Left forelimb (tissue), 1 donor: ENCODE results near the gene CDH6.
"Not testable (repeated sequence)": the region's sequence is repeated elsewhere in the genome, so short reads cannot be mapped to it uniquely, and the experiment has no call there.

ENCODE experiments used
- DNase-seq: peaks from one replicate; pipeline ENCODE4 v3.0.0-alpha.2; 2018; ENCODE audit warnings: low spot score

The CDH6 gene

DNA sequence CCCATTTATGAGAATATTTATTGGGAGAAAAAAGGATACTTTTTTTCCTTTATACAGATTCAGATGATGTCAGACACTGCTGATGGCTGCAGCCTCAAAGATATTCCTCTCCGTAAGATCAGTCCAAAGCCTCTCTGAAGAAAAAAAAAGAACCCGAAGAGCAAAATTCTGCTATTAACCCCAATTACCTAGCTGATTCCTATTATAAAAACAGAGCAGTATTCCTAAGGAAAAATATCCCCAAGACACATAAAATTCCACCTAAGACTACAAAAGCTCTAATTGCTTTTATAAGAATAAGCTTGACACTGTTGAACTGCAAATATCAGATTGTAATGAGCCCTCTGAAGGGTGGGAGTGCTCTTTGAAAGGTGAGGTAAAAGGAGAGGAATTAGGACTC, 138.7 kb downstream of the CDH6 start:
- no peak for DNase-seq

DNA sequence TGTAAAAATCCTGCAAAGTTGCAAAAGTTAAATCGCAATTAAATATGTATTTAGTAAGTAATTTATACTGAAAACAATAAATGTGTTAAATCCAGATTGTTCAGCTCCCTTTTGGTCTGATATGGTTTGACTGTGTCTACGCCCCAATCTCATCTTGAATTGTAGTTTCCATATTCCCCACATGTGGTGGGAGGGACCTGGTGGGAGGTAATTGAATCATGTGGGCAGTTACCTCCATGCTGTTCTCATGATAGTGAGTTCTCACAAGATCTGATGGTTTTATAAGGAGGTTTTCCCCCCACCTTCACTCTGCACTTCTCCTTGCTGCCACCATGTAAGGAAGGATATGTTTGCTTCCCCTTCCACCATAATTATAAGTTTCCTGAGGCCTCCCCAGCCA, 140.0 kb downstream of the CDH6 start:
- no peak for DNase-seq

DNA sequence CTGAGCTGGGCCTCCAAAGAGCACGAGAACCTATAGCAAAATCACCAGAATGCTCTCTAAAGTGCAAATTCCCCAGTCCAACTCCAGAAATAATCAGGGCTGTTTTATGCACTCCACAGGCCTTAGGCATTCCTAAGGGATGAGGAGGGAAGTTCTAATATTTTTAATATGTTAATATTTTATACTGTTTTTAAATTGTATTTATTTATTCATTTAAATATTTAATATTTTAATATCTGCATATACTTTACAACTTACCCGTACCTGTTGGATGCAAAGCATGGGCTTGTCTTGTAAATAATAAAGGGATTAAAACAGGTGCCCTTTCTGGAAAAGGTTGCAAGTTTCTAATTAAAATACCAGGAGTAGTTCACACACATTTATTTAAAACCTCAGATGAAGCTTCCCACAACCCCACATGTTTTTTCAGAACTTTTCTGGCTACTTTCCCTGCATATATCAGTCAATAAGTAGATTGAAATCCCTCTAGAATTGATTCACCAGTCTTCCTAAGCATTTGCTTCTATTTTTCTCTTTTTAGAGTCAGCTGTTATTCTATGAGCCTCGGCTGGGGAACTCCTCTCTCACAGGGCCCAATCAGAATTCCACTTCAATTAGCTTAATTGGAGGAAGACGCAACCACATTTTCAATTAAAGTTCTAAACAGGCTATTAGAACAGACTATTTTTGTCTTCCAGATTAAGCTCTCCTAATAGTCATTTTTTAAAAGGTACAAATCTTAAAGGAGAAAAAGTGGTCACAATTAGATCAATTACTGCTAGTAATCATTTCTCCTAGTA, 140.8 kb downstream of the CDH6 start:
- no peak for DNase-seq

DNA sequence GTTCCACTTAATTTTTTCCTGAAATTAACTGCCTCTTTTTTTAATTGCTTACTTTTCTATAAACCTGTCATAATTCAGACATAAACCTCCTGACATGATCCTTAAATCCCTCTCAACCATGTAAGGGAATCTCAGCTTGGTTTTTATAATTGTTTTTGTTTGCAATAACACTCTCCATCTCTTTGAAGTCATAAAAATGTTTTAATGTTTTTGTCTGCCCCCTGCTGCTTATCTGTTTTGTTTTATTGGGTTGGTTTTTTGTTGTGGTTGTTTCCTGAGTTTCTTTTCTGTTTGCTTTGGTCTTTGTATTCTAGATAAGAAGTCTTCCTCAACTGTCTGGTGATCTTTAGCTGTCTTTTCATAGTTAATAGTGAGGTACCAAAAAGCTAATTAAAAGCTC, 142.0 kb downstream of the CDH6 start:
- no peak for DNase-seq

DNA sequence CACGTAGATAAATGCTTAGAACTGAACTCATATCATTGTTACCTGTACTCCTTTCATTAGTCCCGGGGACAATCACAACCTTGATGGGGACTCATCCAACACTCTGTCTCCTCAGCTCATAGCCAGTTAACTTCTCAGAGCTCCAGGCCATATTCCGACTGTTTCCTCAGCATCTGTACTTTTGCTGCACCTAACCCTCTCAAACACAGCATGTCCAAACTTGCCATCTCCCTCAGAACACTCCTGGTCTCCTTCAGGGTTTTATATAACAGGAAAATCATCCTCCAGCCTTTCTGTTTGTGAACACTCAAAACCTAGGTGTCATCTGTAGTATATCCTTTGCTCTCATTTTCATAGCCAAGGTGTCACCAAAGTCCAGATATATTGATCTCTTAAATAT, 150.5 kb downstream of the CDH6 start:
- no peak for DNase-seq

DNA sequence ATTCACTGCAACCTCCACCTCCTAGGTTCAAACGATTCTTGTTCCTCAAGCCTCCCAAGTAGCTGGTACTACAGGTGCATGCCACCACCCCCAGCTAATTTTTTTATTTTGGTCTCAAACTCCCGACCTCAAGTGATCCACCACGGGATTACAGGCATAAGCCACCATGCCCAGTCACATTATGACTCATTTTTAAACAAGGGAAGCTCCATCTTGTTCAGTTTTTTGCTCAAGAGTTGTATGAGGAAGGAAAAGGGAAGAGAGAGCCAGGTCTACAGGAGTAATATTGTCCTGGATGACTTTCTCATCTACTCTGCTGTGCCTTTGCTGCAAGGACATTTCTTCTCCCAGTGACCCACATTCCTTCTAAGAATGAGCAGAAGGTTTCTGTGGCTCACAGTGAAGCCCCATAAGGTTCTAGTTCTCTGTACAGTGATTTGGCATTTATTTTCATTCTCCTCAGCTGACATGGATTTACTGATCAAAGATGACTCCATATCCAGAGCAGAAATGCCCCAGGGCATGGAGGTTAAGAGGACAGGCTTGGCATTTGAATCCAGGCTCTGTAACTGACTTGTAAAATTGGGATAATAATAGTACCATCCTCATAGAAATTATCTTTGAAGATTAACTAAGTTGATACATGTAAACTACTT, 153.5 kb downstream of the CDH6 start:
- no peak for DNase-seq

- no peak for DNase-seq
Observed at GRCh38 chr5:31347552-31347905, 154.0 kb downstream of the CDH6 start.

GRCh38 chr5:31350395-31350794, 156.9 kb downstream of the CDH6 start:
- DNase-seq, result no peak

DNA sequence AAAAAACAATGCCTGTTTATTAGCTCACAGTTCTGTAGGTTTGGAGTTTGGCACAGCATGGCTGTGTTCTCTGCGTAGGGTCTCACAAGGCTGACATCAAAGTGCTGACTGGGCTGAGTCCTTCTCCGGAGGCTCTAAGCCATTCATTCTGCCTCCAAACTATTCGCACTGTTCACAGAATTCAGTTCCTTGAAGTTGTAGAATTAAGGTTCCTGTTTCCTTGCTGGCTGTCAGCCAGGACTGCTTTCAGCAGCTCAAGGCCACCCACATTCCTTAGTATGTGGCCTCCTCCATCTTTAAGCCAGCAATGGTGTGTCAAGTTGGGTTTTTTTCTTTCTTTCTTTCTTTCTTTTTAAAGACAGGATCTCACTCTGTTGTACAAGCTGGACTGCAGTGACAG, 161.9 kb downstream of the CDH6 start:
- no peak for DNase-seq

- DNase-seq, result no peak
Observed at GRCh38 chr5:31357038-31357437, 163.6 kb downstream of the CDH6 start.

DNA sequence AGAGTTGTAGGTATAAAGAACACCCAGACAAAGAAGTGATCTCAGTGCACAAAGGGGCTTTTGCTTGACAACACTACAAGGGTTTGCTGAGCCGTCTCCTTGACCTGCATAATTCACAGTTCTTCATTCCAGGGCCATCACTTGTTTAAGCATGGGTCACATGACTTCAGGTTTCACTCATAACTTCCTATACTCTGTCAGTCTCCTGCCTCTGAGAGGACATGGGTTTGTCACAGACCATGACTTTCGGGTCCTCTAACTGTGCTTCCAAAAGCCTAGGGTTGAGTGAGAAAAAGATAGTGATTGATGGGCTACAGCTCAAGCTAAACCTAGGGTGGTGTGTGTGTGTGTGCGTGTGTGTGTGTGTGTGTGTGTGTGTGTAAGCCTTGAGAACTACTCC, 166.4 kb downstream of the CDH6 start:
- DNase-seq, result no peak

DNA sequence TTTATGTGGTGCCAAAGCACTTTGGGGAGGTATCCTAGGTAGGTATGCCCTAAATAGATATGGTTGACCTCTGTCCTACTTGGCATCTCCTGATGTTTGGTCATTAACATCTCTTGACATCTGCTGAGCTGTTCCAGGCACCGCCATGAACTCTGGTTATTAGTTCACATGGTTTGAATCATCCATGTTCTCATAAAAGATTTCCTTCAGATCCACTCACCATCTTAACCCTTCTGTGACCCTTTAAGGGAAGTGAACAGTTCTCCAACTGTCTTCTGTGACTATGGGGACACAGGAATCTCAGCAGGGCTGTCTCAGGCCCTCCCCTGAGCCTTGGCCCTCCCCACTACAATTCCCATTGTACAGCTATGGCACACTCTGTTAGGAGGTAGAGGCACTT, 167.7 kb downstream of the CDH6 start:
- DNase-seq, result no peak

DNA sequence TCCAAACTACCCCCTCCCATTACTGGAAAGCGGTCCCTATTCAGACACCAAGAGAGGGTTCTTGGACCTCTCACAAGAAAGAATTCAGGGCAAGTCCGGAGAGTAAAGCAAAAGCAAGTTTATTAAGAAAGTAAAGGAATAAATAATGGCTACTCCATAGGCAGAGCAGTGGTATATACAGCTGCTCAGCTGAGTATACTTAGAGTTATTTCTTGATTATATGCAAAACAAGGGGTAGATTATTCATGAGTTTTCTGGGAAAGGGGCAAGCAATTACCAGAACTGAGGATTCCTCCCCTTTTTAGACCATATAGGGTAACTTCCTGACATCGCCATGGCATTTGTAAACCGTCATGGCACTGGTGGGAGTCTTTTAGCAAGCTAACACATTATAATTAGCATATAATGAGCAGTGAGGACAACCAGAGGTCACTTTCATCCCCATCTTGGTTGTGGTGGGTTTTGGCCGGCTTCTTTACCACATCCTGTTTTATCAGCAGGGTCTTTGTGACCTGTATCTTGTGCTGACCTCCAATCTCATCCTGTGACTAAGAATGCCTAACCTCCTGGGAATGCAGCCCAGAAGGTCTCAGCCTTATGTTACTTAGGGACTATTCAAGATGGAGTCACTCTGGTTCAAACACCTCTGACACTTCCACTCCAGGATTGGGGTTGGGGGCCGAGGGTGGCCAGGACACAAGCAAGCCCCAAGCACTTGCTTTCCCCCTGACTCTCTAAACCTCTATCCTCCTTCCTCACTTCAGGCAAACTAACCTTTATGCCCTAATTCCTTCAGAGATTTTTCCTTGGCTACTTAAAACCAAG, 168.4 kb downstream of the CDH6 start:
- DNase-seq, result not testable (repeated sequence)

DNA sequence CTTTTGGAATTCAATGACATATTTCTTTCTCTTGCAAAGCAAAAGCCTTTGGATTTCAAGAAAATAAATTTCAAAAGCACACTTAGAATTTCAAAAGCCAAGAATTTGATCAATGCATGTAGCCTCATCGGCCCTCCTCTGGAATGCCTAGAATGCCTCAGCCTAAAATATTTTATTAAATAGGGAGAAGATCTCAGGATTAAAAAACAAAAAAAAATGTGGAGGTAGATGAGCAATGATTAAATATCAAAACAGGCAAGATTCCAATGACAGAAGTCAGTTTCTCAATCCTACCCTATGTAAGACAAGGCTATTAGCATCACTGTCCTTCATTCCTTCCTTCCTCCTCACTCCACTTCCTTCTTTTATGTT, 169.0 kb downstream of the CDH6 start:
- no peak for DNase-seq

DNA sequence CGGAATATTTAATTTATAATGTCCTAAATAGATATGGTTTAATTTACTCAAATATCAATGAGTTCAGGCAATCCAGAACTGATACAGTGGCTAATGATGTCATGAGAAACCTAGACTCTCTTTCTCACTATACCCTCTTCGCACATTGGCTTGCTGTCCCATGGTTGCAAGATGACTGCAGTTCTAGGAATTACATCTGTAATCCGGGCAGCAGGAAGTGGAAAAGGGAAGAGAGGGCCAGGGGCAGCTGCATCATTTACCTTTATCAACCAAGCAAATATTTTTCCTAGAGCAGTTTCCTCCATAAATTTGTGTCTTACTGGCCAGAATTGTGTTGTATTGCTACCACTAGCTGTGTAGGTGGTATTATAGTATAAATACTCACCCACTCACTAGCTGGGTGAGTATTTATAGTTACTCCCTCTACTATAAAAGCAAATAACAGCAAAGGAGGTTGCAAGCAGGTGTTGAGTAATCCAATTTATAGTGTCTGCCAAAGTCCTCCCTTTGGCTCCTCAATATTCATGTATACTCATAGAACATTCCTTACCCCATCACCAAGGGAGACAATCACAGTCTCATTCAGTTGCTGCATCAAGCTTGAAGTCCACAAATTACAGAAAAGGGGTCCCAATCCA, 169.6 kb downstream of the CDH6 start:
- no peak for DNase-seq

GRCh38 chr5:31364881-31365636, 171.6 kb downstream of the CDH6 start:
- no peak for DNase-seq

DNA sequence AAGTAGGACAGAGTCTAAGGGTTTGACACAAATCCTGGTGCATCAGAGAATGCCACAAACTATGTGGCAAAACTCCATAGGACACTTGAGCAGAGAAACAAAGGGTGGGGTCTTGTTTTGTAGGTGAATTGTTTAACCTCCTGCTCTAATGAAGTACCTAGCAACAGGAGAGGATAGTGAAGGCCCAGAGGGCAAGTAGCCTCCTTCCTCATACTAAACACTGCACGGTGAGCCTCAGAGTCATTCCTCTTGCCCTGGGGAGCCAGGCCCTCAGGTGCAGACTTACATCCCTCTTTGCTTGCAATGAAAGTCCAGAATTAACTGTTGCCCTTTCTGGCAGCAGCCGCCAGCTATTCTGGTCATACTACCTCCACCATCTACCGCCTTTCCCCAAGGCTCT, 172.3 kb downstream of the CDH6 start:
- no peak for DNase-seq

- no peak for DNase-seq
Observed at GRCh38 chr5:31366941-31367340, 173.5 kb downstream of the CDH6 start.

- DNase-seq, result no peak
Observed at GRCh38 chr5:31372124-31372523, 178.6 kb downstream of the CDH6 start.

GRCh38 chr5:31375999-31376720, 182.7 kb downstream of the CDH6 start:
- DNase-seq, result no peak

DNA sequence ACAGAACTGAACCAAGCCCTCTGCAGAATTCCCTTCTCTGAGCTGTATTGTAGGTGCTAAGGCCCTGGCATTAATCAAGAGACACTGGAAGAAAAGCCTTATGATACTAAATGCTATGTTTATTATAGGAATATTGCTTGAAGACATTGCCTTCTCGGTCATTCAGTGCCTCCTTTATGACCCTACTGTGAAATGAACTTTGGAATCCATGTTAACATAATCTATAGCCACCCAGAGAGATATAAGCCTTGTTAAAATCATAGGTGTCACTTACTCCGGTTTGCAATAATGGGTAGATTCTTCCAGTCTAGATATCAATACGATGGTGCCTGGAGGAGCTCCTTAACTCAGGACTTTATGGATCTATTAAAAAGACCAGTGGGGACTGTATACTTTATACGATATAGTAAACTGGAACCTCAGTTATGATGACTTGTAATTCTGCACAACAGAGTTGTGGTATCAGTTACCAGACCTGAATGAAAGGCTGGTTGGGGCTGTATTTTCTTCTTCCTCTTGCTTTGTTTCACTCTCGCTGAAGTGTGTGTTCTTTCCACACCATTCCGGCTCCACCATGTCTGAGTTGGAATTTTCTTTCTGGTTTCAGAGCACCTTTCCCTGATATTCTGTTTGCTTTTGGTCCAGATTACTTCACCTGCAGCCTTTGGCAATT, 183.9 kb downstream of the CDH6 start:
- DNase-seq, result no peak
